ENCODE results near the gene ATP5F1D.
A peak's percentile ranks its signal among the peaks of the same experiment; 100 is the strongest.

Gene ATP5F1D

GRCh38 chr19:1222394-1222793 is 19.2 kb upstream of the ATP5F1D start:
- H3K4me3 ChIP-seq (replicated peaks; ENCODE audit: low read depth, low read length) = no peak overlapping the region
- no peak for DNase-seq (ENCODE audit: extremely low read depth, low read depth)
- TF ChIP-seq CTCF (IDR thresholded peaks at IDR 0.05; ENCODE audit: low read depth, low read length, missing control alignments) = no peak

- peak; percentile 59 for TF ChIP-seq CTCF (IDR thresholded peaks at IDR 0.05; ENCODE audit: low read depth, low read length, missing control alignments)
- no peak for DNase-seq (ENCODE audit: extremely low read depth, low read depth)
- no peak overlapping the region for H3K4me3 ChIP-seq (replicated peaks; ENCODE audit: low read depth, low read length)
Observed at GRCh38 chr19:1223018-1223855, 18.3 kb upstream of the ATP5F1D start.

GRCh38 chr19:1224047-1224825 is 17.3 kb upstream of the ATP5F1D start:
- no peak overlapping the region for H3K4me3 ChIP-seq (replicated peaks; ENCODE audit: low read depth, low read length)
- DNase-seq (ENCODE audit: extremely low read depth, low read depth) = no peak
- TF ChIP-seq CTCF (IDR thresholded peaks at IDR 0.05; ENCODE audit: low read depth, low read length, missing control alignments) = no peak

GRCh38 chr19:1224847-1225246 is 16.7 kb upstream of the ATP5F1D start:
- no peak overlapping the region for H3K4me3 ChIP-seq (replicated peaks; ENCODE audit: low read depth, low read length)
- no peak for DNase-seq (ENCODE audit: extremely low read depth, low read depth)
- TF ChIP-seq CTCF (IDR thresholded peaks at IDR 0.05; ENCODE audit: low read depth, low read length, missing control alignments) = no peak

GRCh38 chr19:1225440-1226226 is 15.9 kb upstream of the ATP5F1D start:
- no peak for TF ChIP-seq CTCF (IDR thresholded peaks at IDR 0.05; ENCODE audit: low read depth, low read length, missing control alignments)
- no peak overlapping the region for H3K4me3 ChIP-seq (replicated peaks; ENCODE audit: low read depth, low read length)
- no peak for DNase-seq (ENCODE audit: extremely low read depth, low read depth)

- H3K4me3 ChIP-seq (replicated peaks; ENCODE audit: low read depth, low read length) = no peak overlapping the region
- DNase-seq (ENCODE audit: extremely low read depth, low read depth) = no peak
- no peak for TF ChIP-seq CTCF (IDR thresholded peaks at IDR 0.05; ENCODE audit: low read depth, low read length, missing control alignments)
Observed at GRCh38 chr19:1226227-1226518, 15.4 kb upstream of the ATP5F1D start.
